ENCODE measurements around the gene CPXM2. TPM values are rescaled to one million over a fixed set of nuclear protein-coding genes. Genes with fewer than 3 reads are reported as not detected.

CPXM2 gene
- total and polyA plus RNA-seq, 9 of the 15 experiments (the other 6 are each of a cell fraction or from before 2014, with no cell fraction given) = not detected

- ChIA-PET CTCF (ENCODE audit: low intra/inter-chr PET ratio) (no interaction called here), POLR2A (no interaction called here)
- Histone ChIP-seq H3K4me2 (ENCODE audit: insufficient read depth, low read length) (no peak overlapping the region), H3K36me3 (ENCODE audit: control insufficient read depth, insufficient read depth, low read length) (no peaks in the 10 kb centered on the region), H4K20me1 (replicated peaks; ENCODE audit: control insufficient read depth, insufficient read depth, low read length) (no peaks in the 10 kb centered on the region), H3K4me3 (no peak overlapping the region), H3K27ac (ENCODE audit: extremely low read depth, low read depth, low read length) (no peak overlapping the region), H3K9me3 (replicated peaks; ENCODE audit: control insufficient read depth, insufficient read depth, low read depth, low read length) (no peaks in the 10 kb centered on the region), H3K79me2 (ENCODE audit: control insufficient read depth, insufficient read depth, low read length) (no peaks in the 10 kb centered on the region), H3K9ac (ENCODE audit: insufficient read depth in 1 of 2, low read depth in 2 of 2, low read length in 2 of 2) (no peak overlapping the region), H3K9me1 (ENCODE audit: control insufficient read depth, insufficient read depth, low read length) (no peaks in the 10 kb centered on the region), H3K27me3 (ENCODE audit: control insufficient read depth in 2 of 2, insufficient read depth in 2 of 2, low read length in 2 of 2) (no peaks in the 10 kb centered on the region), H3K4me1 (replicated peaks in 1 of 2; ENCODE audit: control insufficient read depth in 2 of 2, insufficient read depth in 2 of 2, low read length in 2 of 2) (no peaks in the 10 kb centered on the region), H2AFZ (ENCODE audit: low read depth, low read length) (no peak overlapping the region)
- 0% methylated on average over 3 of the region's 4 CpGs for WGBS (ENCODE audit: insufficient coverage, low coverage, missing lambda C conversion rate)
- no peak for TF ChIP-seq SMAD1 (IDR thresholded peaks at IDR 0.05; ENCODE audit: low read depth, low read length, partially characterized antibody)
- TF ChIP-seq CREBBP (IDR thresholded peaks at IDR 0.05; ENCODE audit: low read depth, low read length) = no peak
- peak; percentile 26 for TF ChIP-seq NFYB (IDR thresholded peaks at IDR 0.05; ENCODE audit: extremely low read depth, insufficient read length)
- ATAC-seq (peak; percentile 71; the same call in 2 of the 3 replicates), DNase-seq (ENCODE audit: extremely low read depth in 1 of 4, low spot score in 3 of 4) (peak; percentile 7 to 58 (median 42)), FAIRE-seq (no peak)
- intact Hi-C loops (cut with micrococcal nuclease) = no loop called here
- BruUV-seq (replicated peaks) = no TSS peak
- in situ Hi-C loops (cut with MboI) = no loop called here
Measured at GRCh38 chr10:123901621-123902020, 10.0 kb upstream of the CPXM2 start.

GRCh38 chr10:123897146-123897545 is 5.5 kb upstream of the CPXM2 start:
- no peaks in the 10 kb centered on the region for H4K20me1 ChIP-seq (replicated peaks; ENCODE audit: control insufficient read depth, insufficient read depth, low read length)
- H3K4me1 ChIP-seq (replicated peaks in 1 of 2; ENCODE audit: control insufficient read depth in 2 of 2, insufficient read depth in 2 of 2, low read length in 2 of 2) = no peaks in the 10 kb centered on the region
- H3K27me3 ChIP-seq (ENCODE audit: control insufficient read depth in 2 of 2, insufficient read depth in 2 of 2, low read length in 2 of 2) = peaks cover 0 to 11% of the 10 kb centered on the region in 2 experiments; a peak in 1 of 5 replicates
- H3K4me3 ChIP-seq = no peak overlapping the region
- H2AFZ ChIP-seq (ENCODE audit: low read depth, low read length) = no peak overlapping the region
- H3K79me2 ChIP-seq (ENCODE audit: control insufficient read depth, insufficient read depth, low read length) = no peaks in the 10 kb centered on the region
- WGBS (ENCODE audit: insufficient coverage, low coverage, missing lambda C conversion rate) = 0% methylated on average over 4 of the region's 4 CpGs
- FAIRE-seq = no peak
- BruUV-seq (replicated peaks) = no TSS peak
- no peak overlapping the region for H3K27ac ChIP-seq (ENCODE audit: extremely low read depth, low read depth, low read length)
- ATAC-seq = no peak
- CTCF ChIA-PET (ENCODE audit: low intra/inter-chr PET ratio) = no interaction called here
- intact Hi-C loops (cut with micrococcal nuclease) (no loop called here), in situ Hi-C loops (cut with MboI) (no loop called here)
- no peaks in the 10 kb centered on the region for H3K9me3 ChIP-seq (replicated peaks; ENCODE audit: control insufficient read depth, insufficient read depth, low read depth, low read length)
- H3K9ac ChIP-seq (ENCODE audit: insufficient read depth in 1 of 2, low read depth in 2 of 2, low read length in 2 of 2) = no peak overlapping the region
- H3K9me1 ChIP-seq (ENCODE audit: control insufficient read depth, insufficient read depth, low read length) = no peaks in the 10 kb centered on the region
- no peaks in the 10 kb centered on the region for H3K36me3 ChIP-seq (ENCODE audit: control insufficient read depth, insufficient read depth, low read length)
- no peak overlapping the region for H3K4me2 ChIP-seq (ENCODE audit: insufficient read depth, low read length)
- POLR2A ChIA-PET = no interaction called here
- no peak for DNase-seq (ENCODE audit: extremely low read depth in 1 of 4, low spot score in 3 of 4)
- TF ChIP-seq CTCF (IDR thresholded peaks at IDR 0.05 in 2 of 3, conservative IDR thresholded peaks at IDR 0.05 in 1 of 3; ENCODE audit: insufficient read depth in 2 of 3, low read depth in 1 of 3, low read length in 3 of 3) (peak; percentile 20 to 48 (median 21); a peak in 5 of 6 replicates), ZFP1 (CRISPR knock-in tag; IDR thresholded peaks at IDR 0.05) (no peak)

Data from K562 (cell line).